GM21447 (cell line): ENCODE data around the gene MYOF.
"Not testable (repeated sequence)": the region's sequence is repeated elsewhere in the genome, so short reads cannot be mapped to it uniquely, and the experiment has no call there.

Experiments used
- ATAC-seq: cut with Tn5 transposase; IDR thresholded peaks from one replicate; pipeline ENCODE4 v1.9.1; 2021; ENCODE audit not compliant: unreplicated experiment

The MYOF gene

DNA sequence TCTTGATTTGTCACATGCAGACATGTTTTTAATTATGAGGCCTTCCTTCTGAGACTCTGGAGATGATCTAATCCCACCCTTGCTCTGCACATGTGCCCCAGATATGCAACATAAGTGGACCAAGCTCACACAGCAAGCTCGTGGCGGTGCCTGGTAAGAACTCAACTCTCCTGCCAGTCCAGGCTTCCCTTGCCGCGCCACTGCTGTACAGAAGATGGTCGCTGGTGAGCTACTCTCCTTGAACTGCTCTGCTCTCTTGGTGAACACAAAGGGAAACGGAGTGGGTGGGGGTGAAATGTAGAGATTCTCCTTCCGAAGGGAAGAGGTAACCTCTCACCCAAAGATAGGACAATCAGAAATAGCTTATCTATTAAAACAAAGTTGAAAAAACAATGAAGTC is 25.7 kb downstream of the MYOF start:
- ATAC-seq, result no peak

DNA sequence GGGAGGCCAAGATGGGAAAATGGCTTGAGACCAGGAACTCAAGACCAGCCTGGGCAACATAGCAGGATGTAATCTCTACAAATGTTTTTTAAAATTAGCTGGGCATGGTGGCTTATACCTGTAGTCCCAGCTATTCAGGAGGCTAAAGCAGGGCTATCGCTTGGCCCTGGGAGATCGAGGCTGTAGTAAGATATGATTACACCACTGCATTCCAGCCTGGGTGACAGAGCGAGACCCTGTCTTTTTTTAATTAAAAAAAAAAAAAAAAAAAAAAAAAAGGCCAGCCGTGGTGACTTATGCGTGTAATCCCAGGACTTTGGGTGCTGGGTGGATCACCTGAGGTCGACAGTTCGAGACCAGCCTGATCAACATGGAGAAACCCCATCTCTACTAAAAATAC is 27.4 kb downstream of the MYOF start:
- ATAC-seq, result no peak

DNA sequence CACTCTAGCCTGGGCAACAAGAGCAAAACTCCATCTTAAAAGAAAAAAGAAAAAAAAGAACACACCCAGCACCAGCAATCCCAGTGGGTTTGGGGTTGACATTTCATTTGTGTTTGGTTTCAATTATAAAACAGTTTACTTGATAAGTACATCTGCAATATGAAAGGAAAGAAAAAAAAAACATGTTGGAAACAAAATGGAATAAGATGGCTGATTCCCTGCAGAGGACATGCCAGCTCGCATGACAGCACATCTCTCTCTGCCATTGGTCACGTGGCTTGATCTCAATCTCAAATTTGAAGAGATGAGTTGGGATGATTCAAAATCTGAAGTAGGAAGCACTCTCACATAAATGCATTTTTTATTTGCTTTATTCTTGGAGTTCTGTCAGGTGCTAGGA is 28.0 kb downstream of the MYOF start:
- ATAC-seq, result no peak

DNA sequence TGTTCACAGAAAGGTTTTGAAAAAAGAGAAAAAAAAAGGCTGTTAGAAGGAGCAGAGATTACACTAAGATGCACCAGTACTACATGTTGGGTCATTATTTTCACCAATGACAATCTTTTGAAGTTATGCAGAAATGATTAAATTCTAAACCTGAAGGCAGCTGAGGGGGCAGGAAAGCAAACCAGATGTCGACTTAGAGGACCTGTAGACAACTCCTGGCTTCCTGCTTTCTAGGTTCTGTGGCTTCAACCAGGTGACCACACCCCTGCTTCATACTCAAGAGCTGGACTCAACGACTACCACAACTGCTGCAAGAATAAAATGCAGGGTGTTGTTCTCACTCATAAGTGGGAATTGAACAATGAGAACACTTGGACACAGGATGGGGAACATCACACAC is 30.0 kb downstream of the MYOF start:
- no peak for ATAC-seq

DNA sequence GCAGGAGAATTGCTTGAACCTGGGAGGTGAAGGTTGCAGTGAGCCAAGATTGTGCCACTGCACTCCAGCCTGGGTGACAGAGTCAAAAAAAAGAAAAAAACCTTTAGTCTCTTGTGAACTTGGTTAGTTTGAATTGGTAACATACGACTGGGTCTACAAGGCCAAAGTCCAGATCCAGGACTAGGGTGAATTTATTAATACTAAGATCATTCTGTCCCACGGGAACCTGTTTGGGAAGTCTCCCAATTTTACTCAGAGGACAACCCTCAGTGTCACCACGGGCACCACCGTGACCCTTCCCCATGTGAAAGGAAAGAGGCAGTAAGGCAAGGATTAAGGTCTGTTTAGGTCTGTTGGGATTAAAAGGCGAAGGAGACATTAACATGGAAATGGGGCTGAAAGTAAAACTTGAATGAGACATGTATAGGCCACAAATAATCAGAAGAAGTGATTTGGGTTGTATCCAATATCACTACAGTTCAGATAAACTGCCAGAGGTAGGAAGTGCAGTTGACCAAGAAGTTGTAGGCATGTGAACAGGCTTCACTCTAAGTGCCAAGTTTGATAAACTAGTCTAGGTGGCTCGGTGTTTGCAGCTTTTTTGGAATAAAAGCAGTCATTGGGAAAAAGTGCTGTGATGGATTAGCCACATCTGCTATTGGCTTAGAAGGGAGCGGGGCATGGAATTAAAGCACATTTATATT is 30.7 kb downstream of the MYOF start:
- no peak for ATAC-seq

DNA sequence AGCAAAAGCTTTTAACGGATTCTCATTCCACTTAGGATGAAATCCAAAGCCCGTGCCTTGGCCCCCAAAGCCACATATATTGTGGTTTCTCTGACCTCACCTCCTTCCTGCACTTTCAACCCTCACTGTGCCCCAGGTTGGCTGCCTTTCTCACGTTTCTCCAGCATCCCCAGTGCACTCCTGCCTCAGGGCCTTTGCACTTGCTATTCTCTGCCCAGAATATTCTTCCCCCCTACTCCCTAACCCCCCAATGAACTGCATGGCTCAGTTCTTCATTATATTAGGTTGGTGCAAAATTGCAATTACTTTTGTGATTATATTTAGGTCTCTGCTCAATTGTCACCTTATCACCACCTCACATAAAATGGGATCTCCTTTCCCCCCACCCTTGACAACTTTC is 34.2 kb downstream of the MYOF start:
- no peak for ATAC-seq

DNA sequence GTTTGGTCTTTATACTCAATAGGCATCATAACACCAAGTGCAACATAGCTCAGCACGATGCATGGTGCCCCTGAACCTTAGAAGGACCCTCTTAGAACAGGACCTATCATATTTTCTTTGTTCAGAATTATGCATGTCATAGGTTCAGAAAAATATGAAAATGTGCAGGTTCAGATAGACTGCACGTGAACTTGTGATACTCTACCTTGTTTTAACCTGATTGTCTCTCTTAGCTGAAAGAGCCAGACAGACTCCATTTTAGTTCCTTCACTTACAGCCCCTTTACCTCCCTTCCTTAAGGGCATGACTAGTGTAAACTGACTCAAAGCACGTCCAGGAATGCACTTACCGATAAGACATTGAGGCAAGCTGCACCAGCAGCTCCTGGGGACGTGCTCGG is 35.1 kb downstream of the MYOF start:
- ATAC-seq, result no peak

DNA sequence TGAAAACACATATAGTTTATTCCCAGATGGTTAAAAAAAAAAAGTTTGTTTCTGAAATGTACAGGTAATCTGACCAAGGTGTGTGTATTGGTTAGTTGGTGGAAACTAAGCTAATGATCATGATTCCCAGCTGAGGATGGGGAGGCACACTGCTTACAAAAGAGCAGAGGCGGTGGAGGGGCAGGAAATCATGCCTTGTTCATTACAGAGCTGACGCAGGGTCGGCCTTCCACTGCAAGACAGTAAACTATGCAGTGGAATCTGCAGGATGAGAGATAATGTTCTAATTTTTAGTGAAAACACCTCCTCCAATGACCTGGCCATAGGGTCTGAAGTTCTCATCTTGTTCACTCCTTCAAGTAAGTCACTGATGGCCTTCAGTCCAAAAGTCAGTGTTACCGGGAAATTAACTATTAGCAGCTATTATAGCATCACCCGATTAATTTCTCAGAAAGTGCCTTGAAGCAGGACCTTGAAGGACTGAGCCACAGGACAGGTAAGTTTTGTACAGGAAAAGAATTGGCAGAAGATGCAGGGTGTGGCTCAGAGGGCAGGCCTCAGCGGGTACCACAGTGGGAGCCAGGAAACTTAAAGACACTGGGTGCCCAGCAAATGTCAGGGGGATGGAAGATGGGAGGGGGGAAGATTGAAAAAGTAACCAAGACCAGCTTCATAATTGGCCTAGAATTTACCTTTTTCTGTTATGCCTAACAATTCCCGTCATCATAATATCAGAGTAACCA is 36.0 kb downstream of the MYOF start:
- ATAC-seq, result no peak

DNA sequence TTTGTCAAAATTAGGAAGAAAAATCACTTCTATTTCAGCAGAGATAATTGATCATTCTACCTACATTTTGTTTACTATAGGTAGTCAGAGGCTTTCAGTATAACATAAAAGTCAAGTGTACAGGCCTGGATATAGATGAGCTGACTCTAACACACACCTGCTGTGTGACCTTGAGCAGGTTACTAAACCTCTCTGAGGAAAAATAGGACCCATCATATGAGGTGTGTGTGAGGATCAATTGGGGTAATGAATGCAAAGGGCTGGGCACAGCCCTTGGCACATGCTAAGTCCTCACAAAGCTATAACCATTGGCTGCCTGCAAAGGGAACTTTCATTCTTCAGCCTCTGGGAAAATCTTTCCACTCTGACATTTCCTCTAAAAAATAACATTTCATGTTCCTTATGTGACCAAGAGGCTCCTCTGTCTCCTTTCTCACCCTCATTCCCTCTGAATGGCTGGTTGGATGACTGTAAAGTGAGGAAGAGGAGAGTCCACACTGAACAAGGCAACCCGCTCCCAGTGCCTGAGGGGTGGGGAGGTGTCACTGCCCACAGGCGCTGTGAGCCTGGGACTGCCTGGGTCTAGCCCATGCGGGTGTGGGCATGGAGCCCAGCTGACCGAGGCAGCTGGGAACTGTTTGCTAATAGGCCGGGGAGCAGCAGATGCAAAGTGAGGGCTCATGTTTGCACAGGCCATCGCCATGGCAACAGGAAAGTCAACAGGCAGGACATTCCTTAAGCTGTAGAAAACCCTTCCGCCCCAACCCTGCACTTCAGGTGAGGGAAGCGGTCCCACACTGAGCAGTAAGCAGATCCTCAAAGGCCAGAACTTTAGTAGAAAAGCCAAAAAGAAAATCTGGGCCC is 36.8 kb downstream of the MYOF start:
- ATAC-seq, result no peak

DNA sequence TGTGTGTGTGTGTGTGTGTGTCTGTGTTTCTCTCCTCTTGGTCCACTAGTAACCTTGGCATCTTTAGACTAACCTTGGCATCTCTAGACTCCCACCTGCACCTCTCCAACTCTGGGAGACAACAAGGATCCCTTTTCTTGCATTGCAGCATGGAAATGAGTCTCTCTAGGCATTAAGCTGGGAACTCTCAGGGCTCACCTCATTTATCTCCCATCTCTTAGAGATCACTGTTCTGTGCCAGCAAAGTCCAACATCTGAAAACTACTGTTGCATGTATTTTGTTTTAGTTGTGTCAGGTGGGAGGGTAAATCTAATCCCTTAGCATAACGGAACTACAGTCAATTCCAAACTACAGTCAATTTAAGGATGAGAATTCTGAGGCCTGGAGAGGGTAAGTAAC is 38.7 kb downstream of the MYOF start:
- ATAC-seq, result no peak

DNA sequence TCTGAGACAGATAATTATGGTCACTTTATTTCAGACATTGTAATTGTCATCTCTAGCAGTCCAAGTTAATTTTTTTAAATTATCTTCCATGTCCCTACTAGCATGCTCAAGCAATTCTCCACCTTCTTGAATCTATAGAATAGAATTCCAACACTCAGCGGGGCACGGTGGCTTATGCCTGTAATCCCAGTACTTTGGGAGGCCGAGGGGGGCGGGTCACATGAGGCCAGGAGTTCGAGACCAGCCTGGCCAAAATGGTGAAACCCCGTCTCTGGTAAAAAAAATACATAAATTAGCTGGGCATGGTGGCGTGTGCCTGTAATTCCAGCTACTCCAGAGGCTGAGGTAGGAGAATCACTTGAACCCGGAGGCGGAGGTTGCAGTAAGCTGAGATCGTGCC is 39.4 kb downstream of the MYOF start:
- ATAC-seq, result not testable (repeated sequence)

DNA sequence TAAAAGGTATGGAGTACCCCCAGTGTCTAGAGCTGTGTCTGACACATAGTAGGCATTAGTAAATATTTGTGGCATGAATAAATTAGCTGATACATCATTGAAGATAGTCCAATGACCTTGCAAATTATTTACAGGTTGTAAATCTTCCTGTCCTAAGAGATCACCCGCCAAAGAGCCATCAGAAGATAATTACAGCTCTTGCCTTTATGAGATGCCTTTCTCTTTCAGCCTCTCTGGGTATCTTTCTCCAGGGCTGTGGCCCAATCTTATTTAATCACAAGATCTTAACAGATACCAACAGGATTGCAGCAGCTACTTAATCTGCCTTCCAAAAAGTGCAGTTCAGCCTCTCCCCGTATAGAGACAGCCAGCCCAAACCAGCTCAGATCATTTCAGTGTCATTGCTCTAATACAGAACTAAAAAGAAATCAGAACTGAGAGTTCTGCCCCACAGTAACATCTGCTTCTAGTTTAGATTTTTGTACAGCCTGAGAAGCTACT is 41.5 kb downstream of the MYOF start:
- no peak for ATAC-seq

DNA sequence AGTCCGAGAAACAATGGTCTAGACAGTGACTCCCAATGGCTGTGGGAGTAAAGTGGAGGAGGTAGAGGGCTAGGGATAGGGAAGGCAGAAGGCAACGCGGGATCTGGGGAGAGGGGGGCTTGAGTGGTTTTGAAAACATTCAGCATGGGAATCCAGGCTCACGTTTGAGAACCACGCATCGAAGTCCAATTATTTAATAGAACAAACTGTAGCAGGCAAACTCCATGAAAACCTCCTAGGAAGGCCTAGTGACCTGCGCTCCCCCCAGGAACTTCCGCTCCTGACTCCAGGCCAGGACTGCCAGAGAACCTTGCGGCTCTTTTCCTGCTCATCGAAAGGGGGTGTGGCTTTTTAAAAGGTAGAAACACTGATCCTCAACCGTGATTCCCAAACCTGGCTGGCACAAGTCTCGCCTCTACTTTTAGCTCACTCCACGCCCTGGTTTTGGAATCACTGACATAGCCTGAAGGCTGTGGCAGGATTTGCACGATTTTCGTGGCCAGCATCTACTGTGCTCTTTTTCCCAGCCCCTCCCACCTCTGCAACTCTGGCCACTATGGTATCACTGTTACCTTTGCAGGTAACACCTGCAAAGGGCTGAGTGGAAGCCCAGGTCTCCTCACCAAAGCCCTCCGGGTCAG is 43.4 kb downstream of the MYOF start:
- ATAC-seq, result no peak

DNA sequence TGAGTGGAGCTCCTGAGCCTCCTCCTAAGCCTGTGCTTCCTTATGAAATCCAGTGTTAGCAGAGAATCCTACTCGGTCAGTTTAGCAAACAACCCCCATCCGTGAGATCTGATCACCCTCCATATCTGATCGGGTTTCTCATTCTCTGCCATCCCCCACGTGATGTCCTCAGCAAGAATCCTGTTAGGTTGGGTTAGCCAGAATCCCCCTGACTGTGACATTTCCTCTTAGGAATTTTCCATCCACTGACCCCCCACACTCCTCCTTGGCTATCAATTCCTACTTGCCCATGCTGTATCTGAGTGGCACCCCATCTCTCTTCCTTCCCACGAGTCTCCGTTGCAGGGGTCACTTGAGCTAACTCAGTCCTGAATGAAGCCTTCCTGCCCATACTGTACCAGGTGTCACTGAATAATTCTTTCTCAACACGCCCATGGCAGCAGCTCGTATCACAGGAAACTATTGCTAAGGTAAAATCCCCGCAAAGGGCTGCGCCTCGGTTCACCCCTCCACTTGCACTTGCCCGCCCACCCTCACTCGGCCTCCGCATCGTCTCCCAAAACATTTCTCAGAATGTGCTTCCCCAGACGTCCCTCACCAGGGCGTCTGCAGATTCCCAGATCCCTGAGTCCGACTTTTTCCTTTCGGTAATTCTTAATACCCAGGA is 44.1 kb downstream of the MYOF start:
- ATAC-seq, result no peak

DNA sequence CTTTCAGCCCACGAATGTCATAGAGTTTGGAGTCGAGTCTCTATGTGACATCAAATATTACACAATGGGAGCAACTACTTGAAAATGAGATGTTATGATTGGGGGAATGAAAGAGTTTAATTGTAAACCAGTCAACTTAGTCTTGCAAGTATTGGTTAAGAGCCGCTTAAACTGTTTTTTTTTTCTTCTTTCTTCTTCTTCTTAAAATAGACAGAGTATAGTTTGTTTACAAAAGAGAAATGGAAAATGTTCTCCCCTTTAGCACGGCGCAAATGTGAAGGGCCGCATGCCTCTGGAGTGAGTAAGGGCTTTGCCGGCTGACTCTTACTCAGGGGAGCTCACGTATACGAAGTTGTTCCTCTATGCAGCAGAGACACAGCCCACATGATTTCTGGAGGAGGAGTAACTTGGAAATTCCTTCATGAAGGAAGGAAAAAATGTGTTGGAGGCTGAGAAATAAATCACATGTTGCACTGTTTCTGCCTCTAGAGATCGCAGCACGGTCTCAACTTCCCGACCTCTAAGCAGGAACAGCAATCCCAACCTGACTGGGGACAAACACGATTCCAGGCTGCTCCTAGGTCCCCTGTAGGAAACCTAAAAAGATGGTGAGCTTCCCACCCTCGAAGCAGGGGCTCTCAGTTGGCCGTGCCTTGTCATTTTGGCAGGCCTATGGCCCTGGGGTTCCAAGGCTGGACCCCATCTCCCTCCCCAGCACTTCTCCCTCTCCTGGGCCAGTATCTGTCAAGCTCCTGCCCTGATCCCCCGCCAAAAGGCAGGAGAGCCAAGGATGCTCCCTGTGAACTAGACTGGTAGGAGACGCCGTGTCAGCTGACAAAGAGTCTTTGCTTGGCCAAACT is 44.8 kb downstream of the MYOF start:
- no peak for ATAC-seq

DNA sequence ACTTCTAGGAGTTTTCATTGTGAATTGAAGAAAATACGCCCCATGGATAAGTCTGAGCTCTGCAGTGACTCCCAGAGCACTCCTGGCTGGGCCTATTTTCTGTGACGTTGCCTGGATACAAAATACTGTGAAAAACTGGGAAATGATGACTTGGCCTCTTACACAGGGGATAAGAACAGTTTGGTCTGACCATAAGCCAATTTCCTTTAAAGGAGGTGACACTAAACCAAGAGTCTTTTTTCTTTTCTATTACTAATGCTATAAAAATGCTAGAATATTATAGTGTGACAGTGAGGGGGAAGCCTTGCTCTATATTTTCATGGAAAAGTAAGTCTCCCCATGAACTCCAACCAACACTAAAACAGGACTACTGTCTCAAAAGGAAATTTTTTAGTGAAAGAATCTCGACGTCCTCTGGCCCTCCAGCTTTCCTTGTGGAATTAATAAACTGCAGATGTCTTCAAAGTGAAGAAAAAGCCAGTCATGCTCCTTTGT is 45.5 kb downstream of the MYOF start:
- no peak for ATAC-seq

DNA sequence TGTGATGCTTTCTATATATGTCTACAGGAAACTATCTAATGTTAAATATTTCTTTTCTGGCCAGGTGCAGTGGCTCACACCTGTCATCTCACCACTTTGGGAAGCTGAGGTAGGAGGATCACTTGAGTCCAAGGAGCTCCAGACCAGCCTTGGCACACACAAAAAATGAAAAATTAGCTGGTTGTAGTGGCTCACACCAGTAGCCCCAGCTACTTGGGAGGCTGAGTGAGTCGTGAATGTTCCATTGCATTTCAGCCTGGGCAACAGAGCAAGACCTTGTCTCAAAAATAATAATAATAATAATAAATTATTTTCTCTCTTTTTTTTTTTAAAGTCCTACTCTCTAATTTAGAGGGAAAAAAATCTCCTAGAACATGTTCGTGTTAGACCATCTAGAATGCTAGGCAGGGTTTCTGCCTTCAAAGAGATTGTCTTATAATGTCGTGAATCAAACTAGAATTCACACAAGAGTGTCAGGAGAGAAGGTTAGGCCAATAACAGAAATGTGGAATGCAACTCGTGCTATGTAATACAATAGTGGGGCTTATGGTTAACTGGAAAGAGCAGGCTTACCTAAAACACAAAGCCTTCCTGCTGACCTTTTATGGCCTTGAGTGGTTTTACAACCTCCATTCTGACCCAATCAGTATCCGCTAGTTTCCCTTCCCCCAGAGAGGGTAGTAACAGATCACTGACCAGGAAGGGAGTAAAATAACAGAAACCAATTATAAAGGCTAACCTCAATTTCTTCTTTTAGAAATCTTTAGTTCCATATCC is 46.3 kb downstream of the MYOF start:
- ATAC-seq, result no peak

DNA sequence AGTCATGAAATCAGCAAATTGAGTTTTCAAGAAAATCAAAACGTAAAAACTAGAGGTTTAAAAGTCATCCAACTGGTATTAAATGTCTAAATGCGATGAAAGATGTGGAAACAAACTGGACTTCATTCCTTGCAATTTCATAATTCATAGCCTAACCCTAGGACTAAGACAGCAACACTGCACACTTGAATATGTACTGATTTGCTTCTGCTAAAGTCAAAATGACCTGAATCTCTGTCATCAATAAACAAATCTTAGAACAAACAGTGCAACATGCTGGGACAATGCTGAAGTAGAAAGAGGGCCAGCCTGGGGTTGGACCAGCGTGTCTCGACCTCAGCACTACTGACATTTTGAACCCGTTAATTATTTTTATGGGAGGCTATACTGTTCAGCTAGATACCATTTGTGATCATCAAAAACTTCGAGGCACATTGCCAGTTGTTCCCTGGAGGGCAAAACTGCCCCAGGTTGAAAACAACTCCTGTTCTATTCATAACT is 47.1 kb downstream of the MYOF start:
- no peak for ATAC-seq

DNA sequence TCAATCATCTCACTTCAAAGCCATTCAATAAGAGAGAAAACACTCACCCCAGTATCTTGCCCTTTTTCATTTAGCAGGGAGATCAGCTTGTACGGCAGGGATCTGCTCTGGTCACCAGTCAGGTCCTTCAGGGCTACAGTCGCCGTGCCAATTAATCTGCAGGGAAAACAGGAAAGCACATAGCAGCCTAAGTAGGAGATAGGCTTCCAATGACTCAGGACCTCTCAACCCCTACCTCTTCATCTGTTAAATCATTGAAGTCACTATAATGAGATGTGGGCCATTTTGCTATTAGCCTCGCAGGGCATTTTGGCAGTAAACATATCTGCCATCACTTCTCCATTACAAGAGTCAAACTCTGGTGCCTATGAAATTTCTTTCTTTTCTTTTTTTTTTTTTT is 50.8 kb downstream of the MYOF start:
- ATAC-seq, result no peak
